PC-9 (cell line): ENCODE data around the gene SPHK1. TPM values are rescaled to one million over a fixed set of nuclear protein-coding genes. Genes with fewer than 3 reads are reported as not detected.

ENCODE experiments used
- BruUV-seq: library from RNA; stranded (reverse); fragments of 400-500 nt; replicated peaks from 2 replicates; lab custom pipeline; 2021; lab: Mats Ljungman, UMichigan
- CTCF ChIA-PET: fragments of 300-600 bp; sonication (Branson Sonifier 250); formaldehyde crosslinking; loops from one replicate; lab custom pipeline; 2022; ENCODE audit warnings: antibody characterized with exemption; lab: Charles Lee
- POLR2A ChIA-PET: fragments of 300-600 bp; sonication (Branson Sonifier 250); formaldehyde crosslinking; loops from one replicate; lab custom pipeline; 2022; ENCODE audit warnings: antibody characterized with exemption; ENCODE audit not compliant: unreplicated experiment; lab: Charles Lee
- DNase-seq, 2 experiments: peaks; one replicate each; pipeline versions ENCODE4 v3.0.0 to v3.0.0-alpha.2; 2015 to 2022; ENCODE audit warnings: mixed read lengths in 1 of 2
- H2AFZ ChIP-seq: fragments of 200-600 bp; sonication (generic); 2 replicates; pipeline ENCODE4 v1.8.1; 2017; ENCODE audit warnings: antibody characterized with exemption
- H3F3A ChIP-seq: fragments of 200-600 bp; sonication (generic); 2 replicates; pipeline ENCODE4 v1.8.1; 2017; ENCODE audit warnings: antibody characterized with exemption, mild to moderate bottlenecking, low read depth; ENCODE audit not compliant: insufficient read depth
- H3K27ac ChIP-seq: fragments of 200-600 bp; sonication (generic); 2 replicates; pipeline ENCODE4 v1.6.1; 2016; ENCODE audit warnings: mixed run types
- H3K27me3 ChIP-seq: fragments of 200-600 bp; sonication (generic); 2 replicates; pipeline ENCODE4 v1.6.1; 2016; ENCODE audit warnings: low read depth, mixed run types; ENCODE audit not compliant: insufficient read depth
- H3K36me3 ChIP-seq: fragments of 200-600 bp; sonication (generic); 2 replicates; pipeline ENCODE4 v1.6.1; 2016; ENCODE audit warnings: low read depth, mixed run types
- H3K4me1 ChIP-seq: fragments of 200-600 bp; sonication (generic); replicated peaks from 2 replicates; pipeline ENCODE4 v1.6.1; 2016; ENCODE audit warnings: mixed run types; ENCODE audit not compliant: insufficient read depth
- H3K4me2 ChIP-seq: fragments of 200-600 bp; sonication (generic); 2 replicates; pipeline ENCODE4 v1.6.1; 2017; ENCODE audit warnings: mixed run types
- H3K4me3 ChIP-seq: fragments of 200-600 bp; sonication (generic); 2 replicates; pipeline ENCODE4 v1.6.1; 2016; ENCODE audit warnings: mixed run types
- H3K79me2 ChIP-seq: fragments of 200-600 bp; sonication (generic); 2 replicates; pipeline ENCODE4 v1.6.1; 2017; ENCODE audit warnings: low read depth, mixed run types
- H3K9me2 ChIP-seq: fragments of 200-600 bp; sonication (generic); 2 replicates; pipeline ENCODE4 v1.8.1; 2017; ENCODE audit warnings: mild to moderate bottlenecking; ENCODE audit not compliant: insufficient read depth
- H3K9me3 ChIP-seq: fragments of 200-600 bp; sonication (generic); 2 replicates; pipeline ENCODE4 v1.8.1; 2016; ENCODE audit warnings: low read depth; ENCODE audit not compliant: insufficient read depth
- H4K20me1 ChIP-seq: fragments of 200-600 bp; sonication (generic); 2 replicates; pipeline ENCODE4 v1.8.1; 2017; ENCODE audit not compliant: insufficient read depth
- CTCF ChIP-seq: fragments of 200-600 bp; sonication (generic); conservative IDR thresholded peaks from 2 replicates; pipeline ENCODE4 v1.6.1; 2017; ENCODE audit warnings: mixed run types, antibody characterized with exemption, mild to moderate bottlenecking, moderate library complexity
- EZH2 ChIP-seq: fragments of 200-600 bp; sonication (generic); IDR thresholded peaks from 2 replicates; pipeline ENCODE4 v1.8.0; 2017; ENCODE audit warnings: antibody characterized with exemption, low read depth
- intact Hi-C: fragments of 100-400 bp; cut with micrococcal nuclease; formaldehyde crosslinking; loops from one replicate; pipeline ENCODE4 v1.10.0; 2022; ENCODE audit not compliant: unreplicated experiment
- total RNA-seq: library from RNA; stranded (reverse); gene quantifications from 2 replicates; pipeline ENCODE4 v1.2.3, GENCODE V29; 2021

The SPHK1 gene
- total RNA-seq, 1 experiment from 2014 or later, result 5.5 TPM

- Histone ChIP-seq H4K20me1 (no peaks in the 10 kb centered on the region), H3F3A (no peaks in the 10 kb centered on the region; the same call in 1 of the 2 replicates), H3K9me2 (no peaks in the 10 kb centered on the region), H2AFZ (no peak overlapping the region), H3K27ac (no peak overlapping the region), H3K9me3 (no peaks in the 10 kb centered on the region), H3K36me3 (no peaks in the 10 kb centered on the region), H3K27me3 (no peaks in the 10 kb centered on the region), H3K4me1 (peaks cover 4% of the 10 kb centered on the region; the same call in 1 of the 2 replicates), H3K4me2 (peak overlapping the region; percentile 95), H3K4me3 (peak overlapping the region; percentile 68), H3K79me2 (no peaks in the 10 kb centered on the region)
- ChIA-PET POLR2A (no interaction called here), CTCF (interaction anchor here (1.0 to 1.5 kb wide), 5 partner anchors 10 to 22 kb away, joined by 3 to 18 read pairs (median 4); no protein-coding TSS in a partner anchor)
- intact Hi-C loops, result no loop called here
- peak; percentile 86 for TF ChIP-seq CTCF
- TF ChIP-seq EZH2, result no peak
- peak; percentile 57 to 80 for DNase-seq
- no TSS peak for BruUV-seq
These were observed 1.7 kb downstream of the SPHK1 start for GRCh38 chr17:76385892-76386786.

- no peak overlapping the region for H2AFZ ChIP-seq
- H3K79me2 ChIP-seq, result no peaks in the 10 kb centered on the region
- H3K36me3 ChIP-seq, result no peaks in the 10 kb centered on the region
- DNase-seq, result no peak
- ChIA-PET CTCF (interaction anchor here (1.0 kb wide), 1 partner anchor 21 kb away, joined by 4 read pairs; no protein-coding TSS in a partner anchor), POLR2A (no interaction called here)
- no peaks in the 10 kb centered on the region for H3K9me3 ChIP-seq
- H3F3A ChIP-seq, result no peaks in the 10 kb centered on the region; the same call in 1 of the 2 replicates
- TF ChIP-seq CTCF (no peak), EZH2 (no peak)
- H3K27ac ChIP-seq, result no peak overlapping the region
- intact Hi-C loops, result no loop called here
- H4K20me1 ChIP-seq, result no peaks in the 10 kb centered on the region
- peaks cover 4% of the 10 kb centered on the region; the same call in 1 of the 2 replicates for H3K4me1 ChIP-seq
- BruUV-seq, result no TSS peak
- H3K27me3 ChIP-seq, result no peaks in the 10 kb centered on the region
- no peaks in the 10 kb centered on the region for H3K9me2 ChIP-seq
- no peak overlapping the region for H3K4me3 ChIP-seq
- no peak overlapping the region for H3K4me2 ChIP-seq
These were observed 2.8 kb downstream of the SPHK1 start for GRCh38 chr17:76386966-76387765.
